ENCODE results near the gene PNPLA7. TPM values are rescaled to one million over a fixed set of nuclear protein-coding genes. Genes with fewer than 3 reads are reported as not detected.

Gene PNPLA7
- total RNA-seq, 1 experiment from 2014 or later: 1.3 TPM

- H3K36me3 Mint-ChIP-seq: peaks cover 21% of the 10 kb centered on the region
- peaks cover 28% of the 10 kb centered on the region for H3K9me3 Mint-ChIP-seq
- peaks cover 10% of the 10 kb centered on the region; the same call in 1 of the 2 replicates for H3K27me3 Mint-ChIP-seq (ENCODE audit: low read depth)
- no peak overlapping the region for H3K27ac Mint-ChIP-seq
- ChIA-PET POLR2A (no interaction called here), CTCF (no interaction called here)
- no peak for DNase-seq (ENCODE audit: low spot score)
- no peak for ATAC-seq
- 0 out of 2 replicates have a peak, but pooled peaks cover 4% of the 10 kb centered on the region for H3K4me1 Mint-ChIP-seq
- H3K4me3 Mint-ChIP-seq: no peak overlapping the region
- TF ChIP-seq SOX15 (CRISPR knock-in tag; IDR thresholded peaks at IDR 0.05) (no peak), ZNF219 (CRISPR knock-in tag; IDR thresholded peaks at IDR 0.05; ENCODE audit: borderline replicate concordance) (no peak), JAZF1 (CRISPR knock-in tag; IDR thresholded peaks at IDR 0.05) (no peak), ZNF263 (CRISPR knock-in tag; IDR thresholded peaks at IDR 0.05; ENCODE audit: low read depth) (no peak), NR2C2 (CRISPR knock-in tag; IDR thresholded peaks at IDR 0.05) (no peak), HMGXB4 (CRISPR knock-in tag; IDR thresholded peaks at IDR 0.05) (no peak), CDX4 (CRISPR knock-in tag; IDR thresholded peaks at IDR 0.05; ENCODE audit: borderline replicate concordance) (no peak), ATF3 (CRISPR knock-in tag; conservative IDR thresholded peaks at IDR 0.05) (no peak), PREB (CRISPR knock-in tag; IDR thresholded peaks at IDR 0.05; ENCODE audit: borderline replicate concordance) (no peak), GRHL2 (CRISPR knock-in tag; IDR thresholded peaks at IDR 0.05; ENCODE audit: insufficient replicate concordance, severe bottlenecking) (no peak), JUN (CRISPR knock-in tag; IDR thresholded peaks at IDR 0.05) (no peak), SMAD4 (CRISPR knock-in tag; IDR thresholded peaks at IDR 0.05) (no peak), ELF4 (CRISPR knock-in tag; IDR thresholded peaks at IDR 0.05; ENCODE audit: low read depth) (no peak)
Measured at GRCh38 chr9:137475666-137476065, 74.5 kb downstream of the PNPLA7 start.

- peaks cover 10% of the 10 kb centered on the region; the same call in 1 of the 2 replicates for H3K27me3 Mint-ChIP-seq (ENCODE audit: low read depth)
- no peak overlapping the region for H3K27ac Mint-ChIP-seq
- no peak for TF ChIP-seq NR1H2 (CRISPR knock-in tag; IDR thresholded peaks at IDR 0.05)
- peaks cover 28% of the 10 kb centered on the region for H3K9me3 Mint-ChIP-seq
- CTCF ChIA-PET: interaction anchor here (0.7 kb wide), 1 partner anchor 26 kb away, joined by 3 read pairs; no protein-coding TSS in a partner anchor
- POLR2A ChIA-PET: no interaction called here
- DNase-seq (ENCODE audit: low spot score) (no peak), ATAC-seq (no peak)
- peaks cover 21% of the 10 kb centered on the region for H3K36me3 Mint-ChIP-seq
- H3K4me1 Mint-ChIP-seq: 0 out of 2 replicates have a peak, but pooled peaks cover under 1% of the 10 kb centered on the region
- H3K4me3 Mint-ChIP-seq: no peak overlapping the region
Measured at GRCh38 chr9:137474271-137474670, 75.9 kb downstream of the PNPLA7 start.

GRCh38 chr9:137470785-137471184 lies 79.4 kb downstream of the PNPLA7 start:
- Mint-ChIP-seq H3K27me3 (ENCODE audit: low read depth) (peaks cover 10% of the 10 kb centered on the region; the same call in 1 of the 2 replicates), H3K27ac (no peak overlapping the region), H3K9me3 (peaks cover 22% of the 10 kb centered on the region), H3K36me3 (peaks cover 18% of the 10 kb centered on the region), H3K4me1 (no peaks in the 10 kb centered on the region), H3K4me3 (no peak overlapping the region)
- ChIA-PET POLR2A (interaction anchor here (0.7 kb wide), 1 partner anchor 230 kb away, joined by 5 read pairs; the partner anchor contains the start of gene TUBB4B), CTCF (no interaction called here)
- DNase-seq (ENCODE audit: low spot score) (no peak), ATAC-seq (no peak)
- TF ChIP-seq SMAD3 (CRISPR knock-in tag; IDR thresholded peaks at IDR 0.05; ENCODE audit: borderline replicate concordance) (no peak), FOXK1 (CRISPR knock-in tag; IDR thresholded peaks at IDR 0.05) (no peak), FOXP4 (CRISPR knock-in tag; IDR thresholded peaks at IDR 0.05) (no peak), AFF4 (CRISPR knock-in tag; IDR thresholded peaks at IDR 0.05; ENCODE audit: borderline replicate concordance) (no peak), ZNF138 (CRISPR knock-in tag; conservative IDR thresholded peaks at IDR 0.05) (no peak), ATF3 (CRISPR knock-in tag; conservative IDR thresholded peaks at IDR 0.05) (no peak), GABPB1 (CRISPR knock-in tag; IDR thresholded peaks at IDR 0.05) (no peak)
